ENCODE measurements around the gene CAPRIN1. TPM values are rescaled to one million over a fixed set of nuclear protein-coding genes. Genes with fewer than 3 reads are reported as not detected.
A peak's percentile ranks its signal among the peaks of the same experiment; 100 is the strongest.

CAPRIN1 gene, protein sequence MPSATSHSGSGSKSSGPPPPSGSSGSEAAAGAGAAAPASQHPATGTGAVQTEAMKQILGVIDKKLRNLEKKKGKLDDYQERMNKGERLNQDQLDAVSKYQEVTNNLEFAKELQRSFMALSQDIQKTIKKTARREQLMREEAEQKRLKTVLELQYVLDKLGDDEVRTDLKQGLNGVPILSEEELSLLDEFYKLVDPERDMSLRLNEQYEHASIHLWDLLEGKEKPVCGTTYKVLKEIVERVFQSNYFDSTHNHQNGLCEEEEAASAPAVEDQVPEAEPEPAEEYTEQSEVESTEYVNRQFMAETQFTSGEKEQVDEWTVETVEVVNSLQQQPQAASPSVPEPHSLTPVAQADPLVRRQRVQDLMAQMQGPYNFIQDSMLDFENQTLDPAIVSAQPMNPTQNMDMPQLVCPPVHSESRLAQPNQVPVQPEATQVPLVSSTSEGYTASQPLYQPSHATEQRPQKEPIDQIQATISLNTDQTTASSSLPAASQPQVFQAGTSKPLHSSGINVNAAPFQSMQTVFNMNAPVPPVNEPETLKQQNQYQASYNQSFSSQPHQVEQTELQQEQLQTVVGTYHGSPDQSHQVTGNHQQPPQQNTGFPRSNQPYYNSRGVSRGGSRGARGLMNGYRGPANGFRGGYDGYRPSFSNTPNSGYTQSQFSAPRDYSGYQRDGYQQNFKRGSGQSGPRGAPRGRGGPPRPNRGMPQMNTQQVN
- 224 and 255 TPM in 2 replicates for polyA plus RNA-seq (2011; rRNA removed)
- polyA plus RNA-seq (2012; cell fraction: cytosol; rRNA removed), result 65.3 and 85.5 TPM in 2 replicates
- polyA plus RNA-seq (2012; cell fraction: nucleus; rRNA removed), result 86.8 and 107 TPM in 2 replicates
- polyA plus RNA-seq (2017; fragmentation: RNase III; extraction: RNeasy Plus Mini Kit Qiagen cat#74134 plus additional on column Dnase treatment), result 159 to 178 TPM (median 165 TPM) in 3 replicates
- polyA minus RNA-seq (2011; rRNA and poly(A)+ RNA removed), result 349 and 390 TPM in 2 replicates

- ChIA-PET CTCF (interaction anchor here (0.6 to 3.1 kb wide), 7 partner anchors 13 to 611 kb away, joined by 3 to 13 read pairs (median 3); no protein-coding TSS in a partner anchor), POLR2A (interaction anchor here (0.6 to 1.8 kb wide), 13 partner anchors 8 to 1400 kb away, joined by 3 to 11 read pairs (median 4); partner anchors contain the start of gene NAT10)
- no peak for FAIRE-seq
- Histone ChIP-seq H3K9me3 (no peaks in the 10 kb centered on the region), H3K4me2 (peak within 1 kb of the TSS; percentile 85), H3K4me1 (peaks cover 32% of the 10 kb centered on the region), H3K4me3 (peak within 1 kb of the TSS; percentile 91), H3K27ac (peak within 1 kb of the TSS; percentile 98 to 100)
- DNase-seq (ENCODE audit: low read depth in 1 of 2, low spot score in 1 of 2), result peak; percentile 89 to 94
- 1% methylated on average over 28 of the region's 64 CpGs for WGBS (ENCODE audit: missing lambda C conversion rate)
- ATAC-seq, result peak; percentile 81 to 91
- TF ChIP-seq PHF8 (IDR thresholded peaks at IDR 0.05; ENCODE audit: borderline replicate concordance, low read depth) (peak; percentile 68; the same call in 1 of the 2 replicates), MAX (IDR thresholded peaks at IDR 0.05) (peak; percentile 49; the same call in 1 of the 2 replicates), PBX3 (IDR thresholded peaks at IDR 0.05) (no peak), JUN (IDR thresholded peaks at IDR 0.05) (peak; percentile 67 to 95; a peak in 4 of 5 replicates), TFCP2L1 (CRISPR knock-in tag; IDR thresholded peaks at IDR 0.05) (peak; percentile 53; the same call in 1 of the 2 replicates), EP300 (IDR thresholded peaks at IDR 0.05) (peak in 1 of 2 experiments; percentile 36; a peak in 1 of 5 replicates), NPAS2 (CRISPR knock-in tag; IDR thresholded peaks at IDR 0.05; ENCODE audit: borderline replicate concordance) (no peak), POLR2A (IDR thresholded peaks at IDR 0.05; ENCODE audit: low read length) (peak; percentile 75)
- TF ChIP-seq, protein P1, sequence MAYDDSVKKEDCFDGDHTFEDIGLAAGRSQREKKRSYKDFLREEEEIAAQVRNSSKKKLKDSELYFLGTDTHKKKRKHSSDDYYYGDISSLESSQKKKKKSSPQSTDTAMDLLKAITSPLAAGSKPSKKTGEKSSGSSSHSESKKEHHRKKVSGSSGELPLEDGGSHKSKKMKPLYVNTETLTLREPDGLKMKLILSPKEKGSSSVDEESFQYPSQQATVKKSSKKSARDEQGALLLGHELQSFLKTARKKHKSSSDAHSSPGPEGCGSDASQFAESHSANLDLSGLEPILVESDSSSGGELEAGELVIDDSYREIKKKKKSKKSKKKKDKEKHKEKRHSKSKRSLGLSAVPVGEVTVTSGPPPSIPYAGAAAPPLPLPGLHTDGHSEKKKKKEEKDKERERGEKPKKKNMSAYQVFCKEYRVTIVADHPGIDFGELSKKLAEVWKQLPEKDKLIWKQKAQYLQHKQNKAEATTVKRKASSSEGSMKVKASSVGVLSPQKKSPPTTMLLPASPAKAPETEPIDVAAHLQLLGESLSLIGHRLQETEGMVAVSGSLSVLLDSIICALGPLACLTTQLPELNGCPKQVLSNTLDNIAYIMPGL (CRISPR knock-in tag; IDR thresholded peaks at IDR 0.05; ENCODE audit: borderline replicate concordance), result no peak
- TF ChIP-seq, protein P2, sequence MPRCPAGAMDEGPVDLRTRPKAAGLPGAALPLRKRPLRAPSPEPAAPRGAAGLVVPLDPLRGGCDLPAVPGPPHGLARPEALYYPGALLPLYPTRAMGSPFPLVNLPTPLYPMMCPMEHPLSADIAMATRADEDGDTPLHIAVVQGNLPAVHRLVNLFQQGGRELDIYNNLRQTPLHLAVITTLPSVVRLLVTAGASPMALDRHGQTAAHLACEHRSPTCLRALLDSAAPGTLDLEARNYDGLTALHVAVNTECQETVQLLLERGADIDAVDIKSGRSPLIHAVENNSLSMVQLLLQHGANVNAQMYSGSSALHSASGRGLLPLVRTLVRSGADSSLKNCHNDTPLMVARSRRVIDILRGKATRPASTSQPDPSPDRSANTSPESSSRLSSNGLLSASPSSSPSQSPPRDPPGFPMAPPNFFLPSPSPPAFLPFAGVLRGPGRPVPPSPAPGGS (IDR thresholded peaks at IDR 0.05), result peak; percentile 78; the same call in 2 of the 3 replicates
Observed at GRCh38 chr11:34051349-34052035, at the start of gene CAPRIN1. Gene CAPRIN1 (plus strand): TSS chr11:34051731. CDS start chr11:34052421, 690 bp downstream.

DNA sequence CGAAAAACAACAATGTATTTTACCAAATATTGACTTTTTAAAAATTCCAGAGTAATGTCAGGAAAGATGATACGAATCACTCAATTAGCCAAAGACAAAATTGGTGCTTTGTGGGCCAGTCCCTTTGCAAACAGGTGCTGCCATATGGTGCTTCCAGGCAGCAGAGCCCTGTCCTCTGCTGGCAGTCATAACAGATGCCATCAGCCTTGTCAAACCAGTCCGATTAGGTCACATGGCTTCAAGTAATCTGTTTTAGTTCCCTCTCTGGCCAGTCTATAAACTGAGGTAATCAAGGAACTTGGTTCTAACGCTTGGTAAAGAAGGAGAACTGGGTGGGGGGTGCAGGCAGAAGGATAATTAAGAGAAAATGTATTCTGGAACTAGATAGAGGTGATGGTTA is 49.1 kb upstream of the CAPRIN1 start:
- Histone ChIP-seq H3K9me3 (no peaks in the 10 kb centered on the region), H3K27ac (no peak overlapping the region), H3K4me1 (peaks cover 6% of the 10 kb centered on the region; the same call in 2 of the 3 replicates), H3K4me2 (no peak overlapping the region), H3K4me3 (no peak overlapping the region)
- DNase-seq (ENCODE audit: low read depth in 1 of 2, low spot score in 1 of 2) (no peak), ATAC-seq (no peak), FAIRE-seq (no peak)
- POLR2A ChIA-PET, result no interaction called here
- 46% methylated on average over 4 of the region's 4 CpGs for WGBS (ENCODE audit: missing lambda C conversion rate)
- TF ChIP-seq GATA3 (IDR thresholded peaks at IDR 0.05; ENCODE audit: borderline replicate concordance) (no peak), MAZ (IDR thresholded peaks at IDR 0.05; ENCODE audit: borderline replicate concordance, low read depth, low read length) (no peak), CHD2 (IDR thresholded peaks at IDR 0.05; ENCODE audit: low read length, partially characterized antibody) (no peak)
- CTCF ChIA-PET, result interaction anchor here (0.6 to 2.5 kb wide), 3 partner anchors 14 to 490 kb away, joined by 3 to 11 read pairs (median 7); no protein-coding TSS in a partner anchor
